ENCODE measurements around the gene OR3A2. TPM values are rescaled to one million over a fixed set of nuclear protein-coding genes. Genes with fewer than 3 reads are reported as not detected.
"Not testable (repeated sequence)": the region's sequence is repeated elsewhere in the genome, so short reads cannot be mapped to it uniquely, and the experiment has no call there.

OR3A2 gene
- total RNA-seq, 6 experiments from 2014 or later: not detected

DNA sequence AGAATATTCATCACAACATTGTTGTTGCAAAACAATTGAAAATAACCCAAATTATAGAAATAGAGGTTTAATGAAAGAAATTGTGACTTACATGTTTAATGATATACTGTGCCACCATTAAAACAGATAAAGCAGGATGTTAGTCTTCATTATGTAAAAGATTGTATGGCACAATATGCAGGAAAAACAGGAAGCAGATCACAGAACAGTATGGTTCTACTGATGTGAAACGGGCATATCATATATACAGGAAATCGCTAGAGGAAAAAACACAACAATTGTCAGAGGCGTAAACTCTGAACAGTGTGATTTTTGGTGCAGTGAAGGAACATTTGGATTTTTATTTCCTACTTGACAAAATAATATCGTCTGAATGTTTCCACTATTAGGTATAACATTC lies 110.0 kb downstream of the OR3A2 start:
- no peaks in the 10 kb centered on the region; the same call in 1 of the 2 replicates for H3K27me3 Mint-ChIP-seq (ENCODE audit: insufficient read depth)
- no peak for DNase-seq
- no peak overlapping the region for H3K27ac Mint-ChIP-seq
- TF ChIP-seq, protein P1, sequence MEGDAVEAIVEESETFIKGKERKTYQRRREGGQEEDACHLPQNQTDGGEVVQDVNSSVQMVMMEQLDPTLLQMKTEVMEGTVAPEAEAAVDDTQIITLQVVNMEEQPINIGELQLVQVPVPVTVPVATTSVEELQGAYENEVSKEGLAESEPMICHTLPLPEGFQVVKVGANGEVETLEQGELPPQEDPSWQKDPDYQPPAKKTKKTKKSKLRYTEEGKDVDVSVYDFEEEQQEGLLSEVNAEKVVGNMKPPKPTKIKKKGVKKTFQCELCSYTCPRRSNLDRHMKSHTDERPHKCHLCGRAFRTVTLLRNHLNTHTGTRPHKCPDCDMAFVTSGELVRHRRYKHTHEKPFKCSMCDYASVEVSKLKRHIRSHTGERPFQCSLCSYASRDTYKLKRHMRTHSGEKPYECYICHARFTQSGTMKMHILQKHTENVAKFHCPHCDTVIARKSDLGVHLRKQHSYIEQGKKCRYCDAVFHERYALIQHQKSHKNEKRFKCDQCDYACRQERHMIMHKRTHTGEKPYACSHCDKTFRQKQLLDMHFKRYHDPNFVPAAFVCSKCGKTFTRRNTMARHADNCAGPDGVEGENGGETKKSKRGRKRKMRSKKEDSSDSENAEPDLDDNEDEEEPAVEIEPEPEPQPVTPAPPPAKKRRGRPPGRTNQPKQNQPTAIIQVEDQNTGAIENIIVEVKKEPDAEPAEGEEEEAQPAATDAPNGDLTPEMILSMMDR (IDR thresholded peaks at IDR 0.05): no peak
- no peaks in the 10 kb centered on the region for H3K4me1 Mint-ChIP-seq (ENCODE audit: low read depth)
- H3K9me3 Mint-ChIP-seq: peaks cover 6% of the 10 kb centered on the region; the same call in 1 of the 2 replicates
- no peaks in the 10 kb centered on the region for H3K36me3 Mint-ChIP-seq (ENCODE audit: low read depth)
- H3K4me3 Mint-ChIP-seq: no peak overlapping the region

GRCh38 chr17:3271072-3271848 lies 114.8 kb downstream of the OR3A2 start:
- H3K4me1 Mint-ChIP-seq (ENCODE audit: low read depth): no peaks in the 10 kb centered on the region
- no peak overlapping the region for H3K27ac Mint-ChIP-seq
- peaks cover 11% of the 10 kb centered on the region for H3K9me3 Mint-ChIP-seq
- TF ChIP-seq, protein P1 (IDR thresholded peaks at IDR 0.05): no peak
- no peaks in the 10 kb centered on the region for H3K36me3 Mint-ChIP-seq (ENCODE audit: low read depth)
- no peak overlapping the region for H3K4me3 Mint-ChIP-seq
- H3K27me3 Mint-ChIP-seq (ENCODE audit: insufficient read depth): peaks cover 2% of the 10 kb centered on the region
- DNase-seq: no peak

DNA sequence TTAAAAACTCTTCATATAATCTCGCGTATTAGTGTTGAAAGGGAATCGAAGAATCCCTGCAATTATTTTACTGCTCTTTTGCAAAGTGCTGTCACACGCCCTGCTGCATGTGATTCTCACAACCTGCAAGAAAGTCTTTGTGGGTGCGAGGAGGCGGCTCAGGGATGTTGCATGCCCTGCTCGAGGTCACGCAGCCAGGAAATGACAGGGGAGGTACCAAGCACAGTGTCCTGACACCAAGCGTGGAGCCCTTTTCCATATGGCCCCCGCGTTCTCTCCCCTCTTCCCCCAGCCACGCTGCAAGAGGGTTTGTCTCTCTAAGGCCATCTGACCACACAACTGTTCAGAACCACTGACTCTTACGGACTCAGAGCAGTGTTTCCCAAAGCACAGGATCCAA lies 125.5 kb downstream of the OR3A2 start:
- TF ChIP-seq, protein P1 (IDR thresholded peaks at IDR 0.05): no peak
- no peak for DNase-seq
- Mint-ChIP-seq H3K9me3 (peaks cover 18% of the 10 kb centered on the region; the same call in 1 of the 2 replicates), H3K27ac (no peak overlapping the region), H3K36me3 (ENCODE audit: low read depth) (no peaks in the 10 kb centered on the region), H3K4me3 (no peak overlapping the region), H3K27me3 (ENCODE audit: insufficient read depth) (peaks cover 7% of the 10 kb centered on the region), H3K4me1 (ENCODE audit: low read depth) (no peaks in the 10 kb centered on the region)

DNA sequence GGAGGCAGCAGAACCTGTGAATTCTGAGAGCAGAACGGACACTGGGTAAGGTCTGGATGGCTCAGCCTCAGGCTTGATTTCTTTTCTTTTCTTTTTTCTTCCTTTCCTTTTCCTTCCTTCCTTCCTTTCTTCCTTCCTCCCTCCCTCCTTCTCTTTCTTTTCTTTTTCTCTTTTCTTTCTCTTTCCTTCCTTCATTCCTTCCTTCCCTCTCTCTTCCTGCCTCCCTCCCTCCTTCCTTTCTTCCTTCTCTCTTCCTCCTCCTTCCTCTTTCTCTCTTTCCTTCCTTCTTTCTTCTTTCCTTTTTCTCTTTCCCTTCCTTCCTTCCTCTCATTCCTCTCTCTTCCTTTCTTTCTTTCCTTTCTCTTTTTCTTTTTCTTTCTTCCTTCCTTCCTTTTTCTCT lies 125.9 kb downstream of the OR3A2 start:
- no peak for DNase-seq
- Mint-ChIP-seq H3K27ac (no peak overlapping the region), H3K4me3 (no peak overlapping the region), H3K4me1 (ENCODE audit: low read depth) (no peaks in the 10 kb centered on the region), H3K27me3 (ENCODE audit: insufficient read depth) (peaks cover 7% of the 10 kb centered on the region), H3K9me3 (peaks cover 18% of the 10 kb centered on the region; the same call in 1 of the 2 replicates), H3K36me3 (ENCODE audit: low read depth) (no peaks in the 10 kb centered on the region)
- TF ChIP-seq, protein P1 (IDR thresholded peaks at IDR 0.05): no peak

- TF ChIP-seq, protein P1 (IDR thresholded peaks at IDR 0.05): no peak
- DNase-seq: no peak
- H3K4me3 Mint-ChIP-seq: no peak overlapping the region
- no peaks in the 10 kb centered on the region; the same call in 1 of the 2 replicates for H3K36me3 Mint-ChIP-seq (ENCODE audit: low read depth)
- H3K4me1 Mint-ChIP-seq (ENCODE audit: low read depth): no peaks in the 10 kb centered on the region
- no peak overlapping the region for H3K27ac Mint-ChIP-seq
- peaks cover 4% of the 10 kb centered on the region for H3K27me3 Mint-ChIP-seq (ENCODE audit: insufficient read depth)
- H3K9me3 Mint-ChIP-seq: peaks cover 21% of the 10 kb centered on the region; the same call in 1 of the 2 replicates
Observed at GRCh38 chr17:3256575-3256974, 129.5 kb downstream of the OR3A2 start.

DNA sequence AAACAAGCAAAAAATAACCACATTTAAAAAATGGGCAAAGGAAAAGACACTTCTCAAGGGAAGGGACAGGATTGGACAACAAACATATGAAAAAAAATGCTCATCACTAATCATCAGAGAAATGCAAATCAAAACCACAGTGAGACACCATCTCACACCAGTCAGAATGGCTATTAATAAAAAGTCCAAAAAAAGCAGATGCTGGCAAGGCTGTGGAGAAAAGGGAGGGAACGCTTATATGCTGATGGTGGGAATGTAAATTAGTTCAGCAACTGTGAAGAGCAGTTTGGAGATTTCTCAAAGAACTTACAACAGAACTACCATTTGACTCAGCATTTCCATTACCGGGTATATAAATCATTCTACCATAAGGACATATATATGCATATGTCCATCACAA lies 137.1 kb downstream of the OR3A2 start:
- DNase-seq; H3K4me3 Mint-ChIP-seq; H3K9me3 Mint-ChIP-seq; H3K4me1 Mint-ChIP-seq (ENCODE audit: low read depth); H3K27ac Mint-ChIP-seq; H3K27me3 Mint-ChIP-seq (ENCODE audit: insufficient read depth); H3K36me3 Mint-ChIP-seq (ENCODE audit: low read depth): not testable (repeated sequence)

- not testable (repeated sequence) for H3K4me1 Mint-ChIP-seq (ENCODE audit: low read depth); H3K27me3 Mint-ChIP-seq (ENCODE audit: insufficient read depth); H3K4me3 Mint-ChIP-seq; H3K36me3 Mint-ChIP-seq (ENCODE audit: low read depth); H3K9me3 Mint-ChIP-seq; H3K27ac Mint-ChIP-seq; DNase-seq
Observed at GRCh38 chr17:3244841-3245240, 141.3 kb downstream of the OR3A2 start.

- not testable (repeated sequence) for H3K36me3 Mint-ChIP-seq (ENCODE audit: low read depth); H3K4me3 Mint-ChIP-seq; H3K4me1 Mint-ChIP-seq (ENCODE audit: low read depth); H3K9me3 Mint-ChIP-seq; H3K27ac Mint-ChIP-seq; H3K27me3 Mint-ChIP-seq (ENCODE audit: insufficient read depth); DNase-seq
Observed at GRCh38 chr17:3241044-3241443, 145.1 kb downstream of the OR3A2 start.

DNA sequence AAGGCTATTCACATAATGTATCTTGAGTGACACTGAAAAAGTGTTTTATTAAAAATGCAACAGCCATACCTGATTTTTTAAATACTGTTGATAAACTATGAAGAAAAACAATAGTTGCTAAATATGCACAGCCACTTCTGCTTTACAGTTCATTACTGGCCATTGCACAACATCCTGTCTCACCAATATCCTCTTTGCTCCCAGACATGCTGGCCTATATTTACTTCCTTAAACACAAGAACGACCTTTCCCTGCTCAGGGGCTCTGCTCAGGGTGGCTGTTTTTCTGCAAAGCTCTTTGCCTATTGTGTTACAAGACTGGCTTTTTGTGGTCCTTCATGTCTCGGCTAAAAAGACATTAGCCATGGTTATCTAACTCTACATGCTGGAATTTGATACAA lies 147.4 kb downstream of the OR3A2 start:
- not testable (repeated sequence) for H3K4me3 Mint-ChIP-seq; H3K36me3 Mint-ChIP-seq (ENCODE audit: low read depth); H3K4me1 Mint-ChIP-seq (ENCODE audit: low read depth); H3K27ac Mint-ChIP-seq; DNase-seq; H3K9me3 Mint-ChIP-seq; H3K27me3 Mint-ChIP-seq (ENCODE audit: insufficient read depth)
